ENCODE data around the gene LMBR1.
"Not testable (repeated sequence)": the region's sequence is repeated elsewhere in the genome, so short reads cannot be mapped to it uniquely, and the experiment has no call there.

Gene LMBR1

DNA sequence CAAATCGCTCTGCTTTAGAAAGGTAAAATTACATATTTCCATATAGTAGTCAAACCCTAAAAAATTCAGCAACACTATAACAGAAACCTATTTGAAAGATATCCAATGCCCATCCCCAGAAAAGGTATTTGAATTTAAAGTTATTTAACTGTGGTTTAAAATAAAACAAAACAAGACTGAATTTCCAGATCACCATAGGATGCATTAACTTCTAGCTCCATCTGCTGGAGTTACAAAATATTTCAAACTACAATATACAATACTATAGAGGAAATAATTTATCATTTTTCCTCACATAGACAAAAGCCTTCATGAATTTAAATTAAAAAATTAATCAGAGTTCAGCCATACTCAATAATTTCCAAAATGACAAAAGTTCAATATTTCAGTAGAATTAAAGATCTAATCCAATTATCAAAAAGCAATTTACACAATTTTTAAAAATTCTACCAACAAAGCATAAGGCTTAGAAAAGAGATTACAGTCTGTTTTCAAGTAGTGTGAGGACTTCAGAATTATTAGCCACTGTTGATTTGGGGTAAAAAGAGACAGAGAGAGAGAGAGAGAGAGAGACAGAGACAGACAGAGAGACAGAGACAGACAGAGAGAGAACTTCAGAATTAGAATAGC is 75.9 kb downstream of the LMBR1 start:
- peak; percentile 22 for DNase-seq (ENCODE audit: low read depth)
- TF ChIP-seq, protein P1, sequence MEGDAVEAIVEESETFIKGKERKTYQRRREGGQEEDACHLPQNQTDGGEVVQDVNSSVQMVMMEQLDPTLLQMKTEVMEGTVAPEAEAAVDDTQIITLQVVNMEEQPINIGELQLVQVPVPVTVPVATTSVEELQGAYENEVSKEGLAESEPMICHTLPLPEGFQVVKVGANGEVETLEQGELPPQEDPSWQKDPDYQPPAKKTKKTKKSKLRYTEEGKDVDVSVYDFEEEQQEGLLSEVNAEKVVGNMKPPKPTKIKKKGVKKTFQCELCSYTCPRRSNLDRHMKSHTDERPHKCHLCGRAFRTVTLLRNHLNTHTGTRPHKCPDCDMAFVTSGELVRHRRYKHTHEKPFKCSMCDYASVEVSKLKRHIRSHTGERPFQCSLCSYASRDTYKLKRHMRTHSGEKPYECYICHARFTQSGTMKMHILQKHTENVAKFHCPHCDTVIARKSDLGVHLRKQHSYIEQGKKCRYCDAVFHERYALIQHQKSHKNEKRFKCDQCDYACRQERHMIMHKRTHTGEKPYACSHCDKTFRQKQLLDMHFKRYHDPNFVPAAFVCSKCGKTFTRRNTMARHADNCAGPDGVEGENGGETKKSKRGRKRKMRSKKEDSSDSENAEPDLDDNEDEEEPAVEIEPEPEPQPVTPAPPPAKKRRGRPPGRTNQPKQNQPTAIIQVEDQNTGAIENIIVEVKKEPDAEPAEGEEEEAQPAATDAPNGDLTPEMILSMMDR (IDR thresholded peaks at IDR 0.05; ENCODE audit: insufficient read depth, low read depth, low read length, missing control alignments) = peak; percentile 29
- no peak overlapping the region for H3K4me3 ChIP-seq (ENCODE audit: low read depth, low read length)

DNA sequence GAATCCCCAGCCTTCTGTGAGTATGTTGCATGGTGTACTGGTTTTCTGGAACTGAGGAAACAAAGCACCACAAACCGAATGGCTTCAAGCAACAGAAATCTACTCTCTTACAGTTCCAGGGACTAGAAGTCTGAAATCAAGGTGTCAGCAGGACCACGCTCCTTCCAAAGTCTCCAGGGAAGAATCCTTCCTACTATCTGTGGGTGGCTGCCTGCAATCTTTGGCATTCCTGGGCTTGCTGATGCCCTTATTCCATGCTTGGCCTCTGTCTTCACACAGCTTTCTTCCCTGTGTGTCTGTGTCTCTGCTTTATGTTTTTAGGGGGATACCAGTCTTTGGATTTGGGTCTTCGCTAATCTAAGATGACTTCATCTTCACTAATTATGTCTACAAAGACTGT is 81.3 kb downstream of the LMBR1 start:
- H3K4me3 ChIP-seq (ENCODE audit: low read depth, low read length) = no peak overlapping the region
- TF ChIP-seq, protein P1 (IDR thresholded peaks at IDR 0.05; ENCODE audit: insufficient read depth, low read depth, low read length, missing control alignments) = no peak
- DNase-seq (ENCODE audit: low read depth) = no peak

DNA sequence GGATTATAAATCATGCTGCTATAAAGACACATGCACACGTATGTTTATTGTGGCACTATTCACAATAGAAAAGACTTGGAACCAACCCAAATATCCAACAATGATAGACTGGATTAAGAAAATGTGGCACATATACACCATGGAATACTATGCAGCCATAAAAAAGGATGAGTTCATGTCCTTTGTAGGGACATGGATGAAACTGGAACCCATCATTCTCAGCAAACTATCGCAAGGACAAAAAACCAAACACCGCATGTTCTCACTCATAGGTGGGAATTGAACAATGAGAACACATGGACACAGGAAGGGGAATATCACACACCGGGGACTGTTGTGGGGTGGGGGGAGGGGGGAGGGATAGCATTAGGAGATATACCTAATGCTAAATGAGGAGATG is 89.3 kb downstream of the LMBR1 start:
- H3K4me3 ChIP-seq (ENCODE audit: low read depth, low read length); DNase-seq (ENCODE audit: low read depth): not testable (repeated sequence)

DNA sequence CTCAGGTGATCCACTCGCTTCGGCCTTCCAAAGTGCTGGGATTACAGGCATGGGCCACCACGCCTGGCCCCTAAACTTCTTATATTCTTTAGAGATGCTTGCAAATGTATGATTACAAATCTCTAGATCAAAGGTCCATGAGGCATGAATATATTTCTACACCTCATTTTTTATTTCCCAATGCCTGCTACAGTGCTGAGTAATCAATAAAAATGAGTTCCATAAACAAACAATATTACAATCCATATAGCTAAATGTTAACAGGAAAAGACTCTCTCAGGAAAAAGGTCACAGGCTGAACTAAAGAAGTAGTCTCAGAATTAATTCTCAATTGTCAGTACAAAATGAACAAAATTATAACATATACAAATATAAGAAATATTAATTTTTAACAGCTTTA is 90.8 kb downstream of the LMBR1 start:
- TF ChIP-seq, protein P1 (IDR thresholded peaks at IDR 0.05; ENCODE audit: insufficient read depth, low read depth, low read length, missing control alignments) = no peak
- no peak for DNase-seq (ENCODE audit: low read depth)
- H3K4me3 ChIP-seq (ENCODE audit: low read depth, low read length) = no peak overlapping the region

DNA sequence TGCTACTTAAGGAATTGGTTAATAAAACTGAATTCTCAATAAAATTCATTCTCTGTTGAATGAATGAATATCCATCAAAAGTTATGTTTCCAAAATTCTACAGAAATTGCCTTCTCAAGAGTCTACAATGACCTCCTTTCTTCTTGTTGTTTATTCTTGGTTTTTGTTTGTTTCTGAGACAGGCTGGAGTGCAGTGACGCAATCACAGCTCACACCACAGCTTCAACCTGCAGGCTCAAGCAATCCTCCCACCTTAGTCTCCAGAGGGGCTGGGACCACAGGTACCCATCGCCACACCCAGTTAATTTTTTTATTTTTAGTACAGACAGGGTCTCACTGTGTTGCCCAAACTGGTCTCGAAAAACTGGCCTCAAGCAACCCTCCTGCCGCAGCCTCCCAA is 97.6 kb downstream of the LMBR1 start:
- TF ChIP-seq, protein P1 (IDR thresholded peaks at IDR 0.05; ENCODE audit: insufficient read depth, low read depth, low read length, missing control alignments) = no peak
- no peak overlapping the region for H3K4me3 ChIP-seq (ENCODE audit: low read depth, low read length)
- no peak for DNase-seq (ENCODE audit: low read depth)

GRCh38 chr7:156793334-156793733 is 99.6 kb downstream of the LMBR1 start:
- no peak overlapping the region for H3K4me3 ChIP-seq (ENCODE audit: low read depth, low read length)
- TF ChIP-seq, protein P1 (IDR thresholded peaks at IDR 0.05; ENCODE audit: insufficient read depth, low read depth, low read length, missing control alignments) = no peak
- no peak for DNase-seq (ENCODE audit: low read depth)

DNA sequence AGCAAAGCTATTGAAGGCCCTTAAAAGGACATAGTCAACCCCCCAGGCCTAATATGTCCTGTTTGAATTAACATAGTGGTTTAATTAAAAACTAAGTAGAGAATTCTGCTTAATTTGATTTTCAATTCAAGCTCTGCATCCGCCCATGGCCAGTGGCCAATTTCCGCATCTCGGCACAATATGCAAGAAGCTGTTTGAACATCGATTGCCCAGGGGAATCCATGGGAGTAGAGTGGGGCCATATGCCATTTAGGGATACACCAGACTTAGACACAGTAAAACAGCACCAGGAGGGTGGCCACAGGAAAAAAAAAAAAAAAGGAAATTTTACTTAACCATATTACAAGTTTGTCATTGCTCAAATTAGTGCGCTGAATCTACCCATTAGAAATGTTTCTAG is 100.4 kb downstream of the LMBR1 start:
- DNase-seq (ENCODE audit: low read depth) = no peak
- TF ChIP-seq, protein P1 (IDR thresholded peaks at IDR 0.05; ENCODE audit: insufficient read depth, low read depth, low read length, missing control alignments) = no peak
- no peak overlapping the region for H3K4me3 ChIP-seq (ENCODE audit: low read depth, low read length)

Measured in GM12865 (cell line).